ENCODE data around the gene EMX1.
A peak's percentile ranks its signal among the peaks of the same experiment; 100 is the strongest.

EMX1 gene

DNA sequence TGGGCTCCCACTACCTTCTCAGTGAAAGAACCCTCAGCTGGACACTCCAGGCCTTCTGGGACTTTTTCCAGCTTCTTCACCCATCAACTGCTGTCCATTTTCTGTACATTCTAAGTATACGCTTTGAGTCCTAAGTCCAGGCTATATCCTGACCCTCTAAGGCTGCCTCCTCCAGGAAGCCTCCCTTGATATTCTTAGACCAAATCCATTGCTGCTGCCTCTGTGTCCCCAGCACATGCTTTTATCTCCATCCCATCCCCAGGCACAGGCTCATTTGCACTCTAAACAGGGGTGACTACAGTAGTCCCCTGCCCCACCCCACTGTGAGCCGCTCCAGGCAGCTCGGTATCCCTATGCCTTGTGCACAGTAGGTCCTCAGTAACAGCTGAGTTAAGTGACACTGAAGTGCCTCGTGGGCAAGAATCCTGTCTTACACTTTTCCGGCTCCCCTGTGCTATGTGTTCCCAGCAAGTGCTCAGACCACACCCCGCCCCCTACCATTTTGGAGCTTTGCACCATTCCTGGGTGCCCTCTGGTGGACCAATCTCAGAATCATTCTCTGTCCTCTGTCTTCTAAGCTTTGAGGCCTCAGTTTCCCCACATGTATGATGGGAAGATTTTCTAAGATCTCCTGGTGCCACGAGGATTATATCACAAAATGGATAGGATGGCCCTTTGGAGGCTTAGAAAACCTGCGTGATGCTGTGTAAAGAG lies 34.9 kb downstream of the EMX1 start:
- H4K20me1 ChIP-seq (ENCODE audit: insufficient read depth, low read length): no peaks in the 10 kb centered on the region
- no peak overlapping the region for H3K4me2 ChIP-seq (ENCODE audit: insufficient read depth, low read length)
- H3K4me3 ChIP-seq (ENCODE audit: low read depth in 1 of 2, low read length in 2 of 2): no peak overlapping the region
- H3K4me1 ChIP-seq (ENCODE audit: insufficient read depth, low read length): no peaks in the 10 kb centered on the region
- H3K36me3 ChIP-seq (ENCODE audit: insufficient read depth, low read length): no peaks in the 10 kb centered on the region
- no peak overlapping the region for H3K27ac ChIP-seq (ENCODE audit: low read length)
- H3K9me3 ChIP-seq (ENCODE audit: insufficient read depth, low read length, severe bottlenecking): no peaks in the 10 kb centered on the region
- no peak for TF ChIP-seq EZH2 (IDR thresholded peaks at IDR 0.05; ENCODE audit: borderline replicate concordance, low read depth, low read length, severe bottlenecking)
- TF ChIP-seq, protein P1, sequence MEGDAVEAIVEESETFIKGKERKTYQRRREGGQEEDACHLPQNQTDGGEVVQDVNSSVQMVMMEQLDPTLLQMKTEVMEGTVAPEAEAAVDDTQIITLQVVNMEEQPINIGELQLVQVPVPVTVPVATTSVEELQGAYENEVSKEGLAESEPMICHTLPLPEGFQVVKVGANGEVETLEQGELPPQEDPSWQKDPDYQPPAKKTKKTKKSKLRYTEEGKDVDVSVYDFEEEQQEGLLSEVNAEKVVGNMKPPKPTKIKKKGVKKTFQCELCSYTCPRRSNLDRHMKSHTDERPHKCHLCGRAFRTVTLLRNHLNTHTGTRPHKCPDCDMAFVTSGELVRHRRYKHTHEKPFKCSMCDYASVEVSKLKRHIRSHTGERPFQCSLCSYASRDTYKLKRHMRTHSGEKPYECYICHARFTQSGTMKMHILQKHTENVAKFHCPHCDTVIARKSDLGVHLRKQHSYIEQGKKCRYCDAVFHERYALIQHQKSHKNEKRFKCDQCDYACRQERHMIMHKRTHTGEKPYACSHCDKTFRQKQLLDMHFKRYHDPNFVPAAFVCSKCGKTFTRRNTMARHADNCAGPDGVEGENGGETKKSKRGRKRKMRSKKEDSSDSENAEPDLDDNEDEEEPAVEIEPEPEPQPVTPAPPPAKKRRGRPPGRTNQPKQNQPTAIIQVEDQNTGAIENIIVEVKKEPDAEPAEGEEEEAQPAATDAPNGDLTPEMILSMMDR (IDR thresholded peaks at IDR 0.05; ENCODE audit: borderline replicate concordance, extremely low read depth, low read length, poor library complexity, severe bottlenecking): peak; percentile 9
- ATAC-seq (ENCODE audit: insufficient read depth, low read depth) (no peak), DNase-seq (no peak)
- H3K9ac ChIP-seq (ENCODE audit: low read depth, low read length): no peak overlapping the region
- H3K27me3 ChIP-seq (ENCODE audit: insufficient read depth, low read length, poor library complexity): no peaks in the 10 kb centered on the region
- no peaks in the 10 kb centered on the region for H3K79me2 ChIP-seq (ENCODE audit: insufficient read depth, low read length)
- no peak overlapping the region for H2AFZ ChIP-seq (ENCODE audit: low read depth, low read length)

DNA sequence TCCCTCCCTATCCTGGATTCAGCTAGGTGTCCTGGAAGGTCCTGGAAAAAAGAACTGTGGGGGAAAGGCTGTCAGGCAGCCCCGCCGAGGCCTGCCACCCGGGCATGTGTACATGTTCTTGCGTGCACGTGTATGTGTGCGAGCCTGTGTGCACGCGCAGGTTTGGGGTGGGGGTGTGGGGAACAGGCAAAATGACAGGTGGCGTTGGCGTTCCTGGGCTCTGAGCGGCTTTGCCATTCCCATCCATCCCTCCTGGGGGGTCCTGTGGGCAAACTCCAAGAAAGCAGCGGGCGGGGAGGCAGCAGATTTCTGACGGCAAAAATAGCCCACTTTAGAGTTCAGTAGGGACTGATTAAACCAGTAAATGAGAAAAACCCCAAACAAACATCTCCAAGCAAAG lies 35.6 kb downstream of the EMX1 start:
- Histone ChIP-seq H3K4me3 (ENCODE audit: low read depth in 1 of 2, low read length in 2 of 2) (no peak overlapping the region), H3K4me1 (ENCODE audit: insufficient read depth, low read length) (no peaks in the 10 kb centered on the region), H2AFZ (ENCODE audit: low read depth, low read length) (no peak overlapping the region), H3K4me2 (ENCODE audit: insufficient read depth, low read length) (no peak overlapping the region), H3K9me3 (ENCODE audit: insufficient read depth, low read length, severe bottlenecking) (no peaks in the 10 kb centered on the region), H3K36me3 (ENCODE audit: insufficient read depth, low read length) (no peaks in the 10 kb centered on the region), H3K79me2 (ENCODE audit: insufficient read depth, low read length) (no peaks in the 10 kb centered on the region), H3K9ac (ENCODE audit: low read depth, low read length) (no peak overlapping the region), H3K27ac (ENCODE audit: low read length) (no peak overlapping the region), H3K27me3 (ENCODE audit: insufficient read depth, low read length, poor library complexity) (no peaks in the 10 kb centered on the region), H4K20me1 (ENCODE audit: insufficient read depth, low read length) (no peaks in the 10 kb centered on the region)
- no peak for DNase-seq
- ATAC-seq (ENCODE audit: insufficient read depth, low read depth): no peak
- no peak for TF ChIP-seq EZH2 (IDR thresholded peaks at IDR 0.05; ENCODE audit: borderline replicate concordance, low read depth, low read length, severe bottlenecking)
- TF ChIP-seq, protein P1 (IDR thresholded peaks at IDR 0.05; ENCODE audit: borderline replicate concordance, extremely low read depth, low read length, poor library complexity, severe bottlenecking): no peak

DNA sequence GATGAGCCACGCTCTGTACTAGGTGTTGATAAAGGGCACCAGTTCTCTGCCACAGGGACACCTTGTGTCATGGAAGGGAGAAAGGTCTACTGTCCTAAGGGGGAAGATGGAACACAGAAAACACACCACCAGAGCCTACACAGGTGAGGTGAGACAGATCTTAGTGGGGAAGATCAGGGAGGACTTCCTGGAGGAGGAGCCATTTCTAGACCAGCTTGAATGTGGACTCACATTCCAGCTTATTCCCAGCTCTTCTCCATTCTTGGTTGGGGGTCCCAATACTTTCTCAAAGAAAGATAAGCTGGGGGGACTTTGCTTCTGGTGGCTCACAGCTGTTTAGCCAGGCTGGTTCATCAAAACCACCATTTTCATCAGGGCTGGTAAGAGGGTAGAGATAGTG lies 36.2 kb downstream of the EMX1 start:
- Histone ChIP-seq H3K9ac (ENCODE audit: low read depth, low read length) (no peak overlapping the region), H3K36me3 (ENCODE audit: insufficient read depth, low read length) (no peaks in the 10 kb centered on the region), H3K4me1 (ENCODE audit: insufficient read depth, low read length) (no peaks in the 10 kb centered on the region), H3K4me3 (ENCODE audit: low read depth in 1 of 2, low read length in 2 of 2) (no peak overlapping the region), H2AFZ (ENCODE audit: low read depth, low read length) (no peak overlapping the region), H3K79me2 (ENCODE audit: insufficient read depth, low read length) (no peaks in the 10 kb centered on the region), H3K4me2 (ENCODE audit: insufficient read depth, low read length) (no peak overlapping the region), H3K27me3 (ENCODE audit: insufficient read depth, low read length, poor library complexity) (no peaks in the 10 kb centered on the region), H3K9me3 (ENCODE audit: insufficient read depth, low read length, severe bottlenecking) (no peaks in the 10 kb centered on the region), H3K27ac (ENCODE audit: low read length) (no peak overlapping the region), H4K20me1 (ENCODE audit: insufficient read depth, low read length) (no peaks in the 10 kb centered on the region)
- TF ChIP-seq, protein P1 (IDR thresholded peaks at IDR 0.05; ENCODE audit: borderline replicate concordance, extremely low read depth, low read length, poor library complexity, severe bottlenecking): no peak
- no peak for TF ChIP-seq EZH2 (IDR thresholded peaks at IDR 0.05; ENCODE audit: borderline replicate concordance, low read depth, low read length, severe bottlenecking)
- ATAC-seq (ENCODE audit: insufficient read depth, low read depth) (no peak), DNase-seq (no peak)
